ENCODE data around the gene ATG2A. TPM values are rescaled to one million over a fixed set of nuclear protein-coding genes. Genes with fewer than 3 reads are reported as not detected.

Gene ATG2A
- total and polyA plus RNA-seq, 10 of the 15 experiments (the other 5 are each of a cell fraction or from before 2014, with no cell fraction given): 0.08 to 19.0 (median 4.6) TPM

DNA sequence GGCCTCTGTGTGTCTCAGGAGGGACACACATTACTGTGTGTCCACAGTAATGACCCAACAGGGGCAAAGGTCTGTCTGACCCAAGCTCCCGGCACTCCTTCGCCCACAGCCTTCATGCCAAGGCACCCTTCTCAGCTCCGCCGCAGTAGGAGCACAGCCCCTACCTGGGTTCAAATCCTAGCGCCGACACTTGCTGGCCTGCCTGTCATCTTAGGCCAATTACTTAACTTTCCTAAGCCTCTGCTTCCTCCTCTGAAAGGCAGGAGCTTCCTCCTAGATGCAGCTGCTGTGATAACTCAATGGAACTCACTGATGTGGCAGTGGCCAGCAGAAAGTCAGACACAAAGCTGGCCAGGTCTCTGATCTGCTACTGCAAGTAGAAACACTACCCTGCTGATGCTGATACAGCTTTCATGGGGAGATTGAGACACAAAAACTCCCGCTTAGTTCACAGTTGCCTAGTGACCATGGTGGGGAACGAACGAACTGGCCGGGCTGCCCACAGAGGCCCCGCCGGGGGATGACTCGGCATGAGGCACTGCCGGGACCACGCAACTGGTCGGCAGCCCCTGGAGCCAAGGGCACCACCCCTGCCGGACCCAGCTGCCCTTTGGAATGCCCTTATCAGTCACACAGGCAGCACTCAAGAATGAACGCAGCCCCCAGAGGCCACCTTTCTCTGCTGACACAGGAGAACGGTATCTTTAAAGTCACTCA is 46.7 kb downstream of the ATG2A start:
- RAD21 ChIA-PET (ENCODE audit: unreplicated experiment): interaction anchor here (1.0 to 15.8 kb wide), 6 partner anchors 7 to 144 kb away, joined by 3 to 316 read pairs (median 16); partner anchors contain the start of genes ARL2, CDC42BPG and EHD1
- no TSS peak for BruUV-seq (replicated peaks)
- peak overlapping the region; percentile 62 for H3K4me3 ChIP-seq
- intact Hi-C loops (cut with micrococcal nuclease; ENCODE audit: unreplicated experiment): loop anchor here (10.0 kb wide), 1 partner anchor 844 kb away; the partner anchor contains the start of gene KAT5
- SMC1A ChIA-PET (ENCODE audit: uncharacterized antibody, unreplicated experiment): interaction anchor here (0.6 to 15.0 kb wide), 3 partner anchors 9 to 19 kb away, joined by 3 to 306 read pairs (median 12); no protein-coding TSS in a partner anchor
- H3K4me1 ChIP-seq (ENCODE audit: control insufficient read depth, insufficient read depth, low read length): peaks cover 83% of the 10 kb centered on the region
- POLR2A ChIA-PET: interaction anchor here (0.5 to 24.3 kb wide), 5 partner anchors 9 to 142 kb away, joined by 5 to 620 read pairs (median 30); partner anchors contain the start of genes CDC42BPG and EHD1
- in situ Hi-C loops (cut with MboI): no loop called here
- H3K36me3 ChIP-seq (ENCODE audit: control insufficient read depth in 2 of 2, insufficient read depth in 2 of 2, low read length in 1 of 2): peaks cover 17 to 35% of the 10 kb centered on the region in 2 experiments
- no peaks in the 10 kb centered on the region for H3K27me3 ChIP-seq (replicated peaks in 1 of 2; ENCODE audit: control insufficient read depth in 2 of 2, insufficient read depth in 2 of 2, low read length in 1 of 2)
- ATAC-seq: peak; percentile 3; the same call in 2 of the 3 replicates
- H3K9ac ChIP-seq (ENCODE audit: control insufficient read depth, insufficient read depth, low read length): peak overlapping the region; percentile 73
- CTCF ChIA-PET: interaction anchor here (1.5 to 28.8 kb wide), 5 partner anchors 9 to 251 kb away, joined by 3 to 1208 read pairs (median 37); partner anchors contain the start of genes CDC42BPG, EHD1 and FAU
- no peak overlapping the region for H2AFZ ChIP-seq (ENCODE audit: control insufficient read depth, low read depth, low read length)
- H3K4me2 ChIP-seq (ENCODE audit: control insufficient read depth, insufficient read depth): peak overlapping the region; percentile 62
- TF ChIP-seq NR2C2 (IDR thresholded peaks at IDR 0.05; ENCODE audit: borderline replicate concordance, control insufficient read depth, insufficient read length, low read depth) (no peak), POLR2AphosphoS5 (IDR thresholded peaks at IDR 0.05; ENCODE audit: low read length) (peak; percentile 43; the same call in 1 of the 2 replicates), POLR2A (IDR thresholded peaks at IDR 0.05; ENCODE audit: low read depth, low read length) (peak; percentile 13), EED (IDR thresholded peaks at IDR 0.05; ENCODE audit: low read depth) (no peak)
- TF ChIP-seq, protein P1, sequence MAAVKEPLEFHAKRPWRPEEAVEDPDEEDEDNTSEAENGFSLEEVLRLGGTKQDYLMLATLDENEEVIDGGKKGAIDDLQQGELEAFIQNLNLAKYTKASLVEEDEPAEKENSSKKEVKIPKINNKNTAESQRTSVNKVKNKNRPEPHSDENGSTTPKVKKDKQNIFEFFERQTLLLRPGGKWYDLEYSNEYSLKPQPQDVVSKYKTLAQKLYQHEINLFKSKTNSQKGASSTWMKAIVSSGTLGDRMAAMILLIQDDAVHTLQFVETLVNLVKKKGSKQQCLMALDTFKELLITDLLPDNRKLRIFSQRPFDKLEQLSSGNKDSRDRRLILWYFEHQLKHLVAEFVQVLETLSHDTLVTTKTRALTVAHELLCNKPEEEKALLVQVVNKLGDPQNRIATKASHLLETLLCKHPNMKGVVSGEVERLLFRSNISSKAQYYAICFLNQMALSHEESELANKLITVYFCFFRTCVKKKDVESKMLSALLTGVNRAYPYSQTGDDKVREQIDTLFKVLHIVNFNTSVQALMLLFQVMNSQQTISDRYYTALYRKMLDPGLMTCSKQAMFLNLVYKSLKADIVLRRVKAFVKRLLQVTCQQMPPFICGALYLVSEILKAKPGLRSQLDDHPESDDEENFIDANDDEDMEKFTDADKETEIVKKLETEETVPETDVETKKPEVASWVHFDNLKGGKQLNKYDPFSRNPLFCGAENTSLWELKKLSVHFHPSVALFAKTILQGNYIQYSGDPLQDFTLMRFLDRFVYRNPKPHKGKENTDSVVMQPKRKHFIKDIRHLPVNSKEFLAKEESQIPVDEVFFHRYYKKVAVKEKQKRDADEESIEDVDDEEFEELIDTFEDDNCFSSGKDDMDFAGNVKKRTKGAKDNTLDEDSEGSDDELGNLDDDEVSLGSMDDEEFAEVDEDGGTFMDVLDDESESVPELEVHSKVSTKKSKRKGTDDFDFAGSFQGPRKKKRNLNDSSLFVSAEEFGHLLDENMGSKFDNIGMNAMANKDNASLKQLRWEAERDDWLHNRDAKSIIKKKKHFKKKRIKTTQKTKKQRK (IDR thresholded peaks at IDR 0.05; ENCODE audit: low read depth, low read length): no peak
- TF ChIP-seq, protein P2, sequence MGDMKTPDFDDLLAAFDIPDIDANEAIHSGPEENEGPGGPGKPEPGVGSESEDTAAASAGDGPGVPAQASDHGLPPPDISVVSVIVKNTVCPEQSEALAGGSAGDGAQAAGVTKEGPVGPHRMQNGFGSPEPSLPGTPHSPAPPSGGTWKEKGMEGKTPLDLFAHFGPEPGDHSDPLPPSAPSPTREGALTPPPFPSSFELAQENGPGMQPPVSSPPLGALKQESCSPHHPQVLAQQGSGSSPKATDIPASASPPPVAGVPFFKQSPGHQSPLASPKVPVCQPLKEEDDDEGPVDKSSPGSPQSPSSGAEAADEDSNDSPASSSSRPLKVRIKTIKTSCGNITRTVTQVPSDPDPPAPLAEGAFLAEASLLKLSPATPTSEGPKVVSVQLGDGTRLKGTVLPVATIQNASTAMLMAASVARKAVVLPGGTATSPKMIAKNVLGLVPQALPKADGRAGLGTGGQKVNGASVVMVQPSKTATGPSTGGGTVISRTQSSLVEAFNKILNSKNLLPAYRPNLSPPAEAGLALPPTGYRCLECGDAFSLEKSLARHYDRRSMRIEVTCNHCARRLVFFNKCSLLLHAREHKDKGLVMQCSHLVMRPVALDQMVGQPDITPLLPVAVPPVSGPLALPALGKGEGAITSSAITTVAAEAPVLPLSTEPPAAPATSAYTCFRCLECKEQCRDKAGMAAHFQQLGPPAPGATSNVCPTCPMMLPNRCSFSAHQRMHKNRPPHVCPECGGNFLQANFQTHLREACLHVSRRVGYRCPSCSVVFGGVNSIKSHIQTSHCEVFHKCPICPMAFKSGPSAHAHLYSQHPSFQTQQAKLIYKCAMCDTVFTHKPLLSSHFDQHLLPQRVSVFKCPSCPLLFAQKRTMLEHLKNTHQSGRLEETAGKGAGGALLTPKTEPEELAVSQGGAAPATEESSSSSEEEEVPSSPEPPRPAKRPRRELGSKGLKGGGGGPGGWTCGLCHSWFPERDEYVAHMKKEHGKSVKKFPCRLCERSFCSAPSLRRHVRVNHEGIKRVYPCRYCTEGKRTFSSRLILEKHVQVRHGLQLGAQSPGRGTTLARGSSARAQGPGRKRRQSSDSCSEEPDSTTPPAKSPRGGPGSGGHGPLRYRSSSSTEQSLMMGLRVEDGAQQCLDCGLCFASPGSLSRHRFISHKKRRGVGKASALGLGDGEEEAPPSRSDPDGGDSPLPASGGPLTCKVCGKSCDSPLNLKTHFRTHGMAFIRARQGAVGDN (IDR thresholded peaks at IDR 0.05): no peak
- TF ChIP-seq, protein P3, sequence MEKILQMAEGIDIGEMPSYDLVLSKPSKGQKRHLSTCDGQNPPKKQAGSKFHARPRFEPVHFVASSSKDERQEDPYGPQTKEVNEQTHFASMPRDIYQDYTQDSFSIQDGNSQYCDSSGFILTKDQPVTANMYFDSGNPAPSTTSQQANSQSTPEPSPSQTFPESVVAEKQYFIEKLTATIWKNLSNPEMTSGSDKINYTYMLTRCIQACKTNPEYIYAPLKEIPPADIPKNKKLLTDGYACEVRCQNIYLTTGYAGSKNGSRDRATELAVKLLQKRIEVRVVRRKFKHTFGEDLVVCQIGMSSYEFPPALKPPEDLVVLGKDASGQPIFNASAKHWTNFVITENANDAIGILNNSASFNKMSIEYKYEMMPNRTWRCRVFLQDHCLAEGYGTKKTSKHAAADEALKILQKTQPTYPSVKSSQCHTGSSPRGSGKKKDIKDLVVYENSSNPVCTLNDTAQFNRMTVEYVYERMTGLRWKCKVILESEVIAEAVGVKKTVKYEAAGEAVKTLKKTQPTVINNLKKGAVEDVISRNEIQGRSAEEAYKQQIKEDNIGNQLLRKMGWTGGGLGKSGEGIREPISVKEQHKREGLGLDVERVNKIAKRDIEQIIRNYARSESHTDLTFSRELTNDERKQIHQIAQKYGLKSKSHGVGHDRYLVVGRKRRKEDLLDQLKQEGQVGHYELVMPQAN (conservative IDR thresholded peaks at IDR 0.05): 0 out of 2 replicates have a peak, but pooled peaks have one; percentile 24
- WGBS (ENCODE audit: insufficient coverage, insufficient replicate concordance, low lambda C conversion rate, missing lambda C conversion rate): 33% methylated on average over 19 of the region's 19 CpGs
- peaks cover 89% of the 10 kb centered on the region for H3K79me2 ChIP-seq (ENCODE audit: control insufficient read depth, insufficient read depth, low read length)
- peak overlapping the region; percentile 92 for H3K27ac ChIP-seq (ENCODE audit: control insufficient read depth, insufficient read depth)
- no peaks in the 10 kb centered on the region for H3K9me3 ChIP-seq (replicated peaks; ENCODE audit: control insufficient read depth, insufficient read depth, low read length)
- DNase-seq (ENCODE audit: low read depth, low spot score): no peak
- FAIRE-seq: no peak
- H4K20me1 ChIP-seq (ENCODE audit: control insufficient read depth, insufficient read depth): peaks cover 3% of the 10 kb centered on the region; the same call in 1 of the 2 replicates
